BLaER1 treated with 17β-estradiol and CSF1 and Interleukin-3, amounts not matched to agents 10 nM and 100 nM (cell line): Measurements from ENCODE around the gene GNG7.

ENCODE experiments used
- H3K27ac ChIP-seq, 11 experiments: shearing (Covaris generic); formaldehyde crosslinking; 2 replicates each; pipeline ENCODE4 v1.8.1; 2022
- H3K27me3 ChIP-seq, 11 experiments: shearing (Covaris generic); formaldehyde crosslinking; 2 replicates each; pipeline ENCODE4 v1.8.1; 2022
- H3K36me3 ChIP-seq, 11 experiments: shearing (Covaris generic); formaldehyde crosslinking; 2 replicates each; pipeline ENCODE4 v1.8.1; 2022
- H3K4me1 ChIP-seq, 10 experiments: shearing (Covaris generic); formaldehyde crosslinking; 2 replicates each; pipeline ENCODE4 v1.8.1; 2022
- H3K4me2 ChIP-seq, 11 experiments: shearing (Covaris generic); formaldehyde crosslinking; 2 replicates each; pipeline ENCODE4 v1.8.1; 2022
- H3K4me3 ChIP-seq, 10 experiments: shearing (Covaris generic); formaldehyde crosslinking; 2 replicates each; pipeline ENCODE4 v1.8.1; 2022
- H3K9ac ChIP-seq, 11 experiments: shearing (Covaris generic); formaldehyde crosslinking; 2 replicates each; pipeline ENCODE4 v1.8.1; 2022
- H3K9me3 ChIP-seq, 11 experiments: shearing (Covaris generic); formaldehyde crosslinking; replicated peaks in 1 of 11; 2 replicates each; pipeline ENCODE4 v1.8.1; 2022
- H4K20me1 ChIP-seq, 11 experiments: shearing (Covaris generic); formaldehyde crosslinking; 2 replicates each; pipeline ENCODE4 v1.8.1; 2022
- Cebpa-rat ChIP-seq, 11 experiments: shearing (Covaris generic); IDR thresholded peaks; 2 replicates each; pipeline ENCODE4 v1.8.1; 2022

The GNG7 gene

DNA sequence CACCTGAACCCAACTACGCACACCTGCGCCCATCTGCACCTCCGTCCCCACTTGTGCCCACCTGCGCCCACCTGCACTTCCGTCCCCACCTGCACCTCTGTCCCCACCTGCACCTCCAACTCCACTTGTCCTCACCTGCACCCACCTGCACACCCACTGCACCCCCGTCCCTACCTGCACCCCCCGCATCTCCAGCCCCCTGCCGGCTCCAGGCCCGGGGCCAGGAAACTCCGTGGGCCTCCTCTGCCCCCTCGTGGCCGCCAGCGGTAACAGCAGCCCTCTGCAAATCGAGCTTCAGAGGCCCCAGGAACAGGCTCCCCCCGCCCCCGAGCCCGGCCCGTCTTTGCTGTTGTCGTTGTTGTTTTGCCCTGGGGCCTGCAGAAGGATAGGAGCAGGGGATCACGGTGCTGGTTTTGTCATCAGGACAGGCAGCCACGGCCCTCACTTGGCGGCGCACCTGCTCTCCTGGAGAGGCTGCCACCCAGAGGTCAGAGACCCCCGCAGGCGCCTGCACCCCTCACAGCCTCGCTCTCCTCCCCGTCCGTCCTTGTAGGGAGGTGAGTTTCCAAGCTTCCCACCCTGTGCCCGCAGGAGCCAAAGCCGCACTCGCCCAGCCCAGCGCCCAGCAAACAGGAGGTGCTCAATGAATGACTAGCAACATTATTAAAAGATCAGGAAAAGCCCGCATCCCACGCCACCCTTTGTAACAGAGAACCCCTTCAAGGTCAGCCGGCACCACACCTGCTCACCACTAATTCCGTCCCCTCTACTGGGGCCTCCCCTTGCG, 65.4 kb downstream of the GNG7 start:
- H3K9me3 ChIP-seq: peaks cover 0 to under 1% (median 0%) of the 10 kb centered on the region in 11 experiments; a peak in 2 of 22 replicates
- H3K27me3 ChIP-seq: no peaks in the 10 kb centered on the region
- H3K9ac ChIP-seq: peak overlapping the region in 9 of 11 experiments; percentile 25 to 64 (median 44); a peak in 16 of 22 replicates
- TF ChIP-seq Cebpa-rat (IDR thresholded peaks at IDR 0.05): no peak
- H3K36me3 ChIP-seq: peaks cover 0 to 14% (median 3%) of the 10 kb centered on the region in 11 experiments; a peak in 5 of 22 replicates
- H3K4me2 ChIP-seq: peak overlapping the region; percentile 86 to 98 (median 96)
- H3K27ac ChIP-seq: peak overlapping the region in 6 of 11 experiments; percentile 21 to 56 (median 48); a peak in 11 of 22 replicates
- peak overlapping the region in 3 of 10 experiments; percentile 22 to 36 (median 29); a peak in 2 of 20 replicates for H3K4me3 ChIP-seq
- H3K4me1 ChIP-seq: peaks cover 58 to 90% (median 80%) of the 10 kb centered on the region in 10 experiments
- peaks cover 0 to 76% (median 44%) of the 10 kb centered on the region in 11 experiments; a peak in 16 of 22 replicates for H4K20me1 ChIP-seq

DNA sequence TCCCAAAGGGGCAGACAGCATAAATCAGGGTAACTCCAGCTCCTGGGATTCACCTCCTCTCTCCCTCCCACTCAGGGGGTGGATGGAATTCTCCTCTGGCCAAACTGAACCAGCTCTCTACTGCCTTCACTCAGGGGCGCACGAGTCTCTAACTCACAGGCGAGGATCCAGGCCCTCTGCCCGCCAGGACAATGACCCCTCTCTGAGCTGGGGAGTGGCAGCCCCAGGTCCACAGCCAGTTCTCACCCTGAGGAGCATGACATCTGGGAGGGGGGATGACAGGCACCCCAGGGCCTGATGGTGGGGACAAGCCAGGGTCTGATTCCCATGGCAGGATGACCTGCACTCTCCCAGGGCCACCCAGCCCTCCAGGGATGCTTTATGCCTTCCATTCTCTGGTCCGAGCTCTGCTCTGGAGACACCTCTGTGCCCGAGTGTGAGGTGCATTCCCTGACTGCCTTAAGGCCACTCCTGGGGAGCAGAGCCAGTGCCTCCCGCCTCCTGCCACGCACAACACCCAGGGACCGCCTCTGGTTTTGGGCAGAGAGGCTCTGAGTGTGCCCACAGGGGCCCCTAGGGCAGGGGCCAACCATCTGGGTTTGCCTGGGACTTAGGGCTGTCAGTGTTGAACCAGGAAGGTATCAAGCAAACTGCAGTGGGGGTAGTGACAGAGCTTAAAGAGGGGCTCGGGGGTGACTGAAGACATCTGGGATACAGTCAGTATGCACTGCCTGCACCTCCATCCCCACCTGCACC, 66.2 kb downstream of the GNG7 start:
- H3K4me3 ChIP-seq: no peak overlapping the region
- peak overlapping the region in 8 of 11 experiments; percentile 6 to 48 (median 24); a peak in 10 of 22 replicates for H3K27ac ChIP-seq
- no peak for TF ChIP-seq Cebpa-rat (IDR thresholded peaks at IDR 0.05)
- H3K4me2 ChIP-seq: peak overlapping the region; percentile 86 to 98 (median 96)
- peak overlapping the region in 9 of 11 experiments; percentile 1 to 63 (median 40); a peak in 15 of 22 replicates for H3K9ac ChIP-seq
- H3K9me3 ChIP-seq: peaks cover 6 to 8% (median 7%) of the 10 kb centered on the region in 11 experiments
- peaks cover 66 to 83% (median 76%) of the 10 kb centered on the region in 10 experiments for H3K4me1 ChIP-seq
- H3K27me3 ChIP-seq: no peaks in the 10 kb centered on the region
- H3K36me3 ChIP-seq: peaks cover 0 to 19% (median 9%) of the 10 kb centered on the region in 11 experiments; a peak in 13 of 22 replicates
- H4K20me1 ChIP-seq: peaks cover 0 to 68% (median 36%) of the 10 kb centered on the region in 11 experiments; a peak in 13 of 22 replicates

DNA sequence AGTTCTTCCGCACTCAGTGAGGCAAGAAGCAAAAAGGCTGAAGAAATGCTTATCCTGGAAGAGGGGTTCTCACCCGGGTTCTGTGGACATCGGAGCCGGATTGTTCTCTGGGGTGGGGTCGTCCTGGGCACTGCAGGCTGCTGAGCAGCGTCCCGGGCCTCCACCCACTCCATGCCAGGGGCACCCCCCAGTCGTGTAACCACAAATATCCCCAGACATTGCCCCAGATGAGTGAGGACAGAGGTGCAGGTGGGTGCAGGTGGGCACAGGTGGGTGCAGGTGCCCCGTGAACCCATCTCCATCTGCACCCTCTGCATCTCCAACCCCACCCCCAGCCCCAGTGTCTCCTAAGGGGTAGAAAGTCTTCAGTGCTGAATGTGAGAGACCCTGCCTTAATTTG, 67.5 kb downstream of the GNG7 start:
- peaks cover 20 to 22% (median 20%) of the 10 kb centered on the region in 11 experiments for H3K9me3 ChIP-seq
- no peaks in the 10 kb centered on the region for H3K27me3 ChIP-seq
- TF ChIP-seq Cebpa-rat (IDR thresholded peaks at IDR 0.05): 0 out of 22 replicates have a peak, but pooled peaks of 1 of the 11 experiments have one; percentile 1
- peak overlapping the region; percentile 0 to 59 (median 31); a peak in 14 of 20 replicates for H3K4me3 ChIP-seq
- H3K4me1 ChIP-seq: peaks cover 71 to 80% (median 77%) of the 10 kb centered on the region in 10 experiments
- peaks cover 0 to 59% (median 29%) of the 10 kb centered on the region in 11 experiments; a peak in 12 of 22 replicates for H4K20me1 ChIP-seq
- peaks cover 0 to 26% (median 19%) of the 10 kb centered on the region in 11 experiments; a peak in 19 of 22 replicates for H3K36me3 ChIP-seq
- peak overlapping the region; percentile 56 to 93 (median 65); a peak in 20 of 22 replicates for H3K27ac ChIP-seq
- H3K9ac ChIP-seq: peak overlapping the region; percentile 56 to 76 (median 70)
- H3K4me2 ChIP-seq: peak overlapping the region; percentile 86 to 98 (median 96)

DNA sequence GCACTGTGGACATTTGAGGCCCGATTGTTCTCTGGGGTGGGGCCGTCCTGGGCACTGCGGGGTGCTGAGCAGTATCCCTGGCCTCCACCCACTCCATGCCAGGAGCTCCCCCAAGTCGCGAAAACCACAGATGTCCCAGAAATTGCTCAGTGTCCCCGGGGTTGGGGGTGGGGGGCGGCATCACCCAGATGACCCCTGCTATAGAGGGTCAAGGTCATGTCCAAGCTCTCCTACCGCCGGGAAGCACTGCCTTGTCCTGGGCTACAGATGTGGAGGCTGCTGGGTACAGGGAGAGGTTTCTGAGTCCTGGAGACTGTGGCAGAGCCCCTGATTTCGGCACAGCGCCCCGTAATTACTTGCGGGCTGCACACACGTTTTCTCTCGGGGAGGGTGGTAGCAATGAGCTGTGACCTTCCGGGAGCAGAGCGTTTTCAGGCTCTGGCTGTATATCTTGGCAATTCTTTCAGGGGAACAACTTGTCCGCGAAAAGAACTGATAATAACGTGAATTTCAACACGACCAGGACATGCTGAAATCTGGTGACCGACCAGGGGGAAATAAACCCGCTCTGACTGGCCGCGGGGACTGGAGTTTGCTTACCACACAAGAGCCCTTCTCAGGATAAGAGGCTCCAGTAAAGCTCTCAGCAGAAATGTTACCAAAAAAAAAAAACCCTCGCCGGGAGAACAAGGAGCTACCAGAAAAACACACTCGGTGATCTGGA, 68.1 kb downstream of the GNG7 start:
- peak overlapping the region; percentile 56 to 93 (median 65); a peak in 21 of 22 replicates for H3K27ac ChIP-seq
- H4K20me1 ChIP-seq: peaks cover 0 to 59% (median 29%) of the 10 kb centered on the region in 11 experiments; a peak in 12 of 22 replicates
- H3K9me3 ChIP-seq: peaks cover 26 to 27% (median 26%) of the 10 kb centered on the region in 11 experiments
- peak in 3 of 11 experiments; percentile 34 to 74 (median 41); a peak in 4 of 22 replicates for TF ChIP-seq Cebpa-rat (IDR thresholded peaks at IDR 0.05)
- peaks cover 76 to 86% (median 82%) of the 10 kb centered on the region in 10 experiments for H3K4me1 ChIP-seq
- peak overlapping the region; percentile 56 to 76 (median 70) for H3K9ac ChIP-seq
- peak overlapping the region; percentile 0 to 59 (median 31); a peak in 16 of 20 replicates for H3K4me3 ChIP-seq
- peaks cover 0 to 32% (median 20%) of the 10 kb centered on the region in 11 experiments; a peak in 19 of 22 replicates for H3K36me3 ChIP-seq
- no peaks in the 10 kb centered on the region for H3K27me3 ChIP-seq
- peak overlapping the region; percentile 86 to 98 (median 96) for H3K4me2 ChIP-seq

DNA sequence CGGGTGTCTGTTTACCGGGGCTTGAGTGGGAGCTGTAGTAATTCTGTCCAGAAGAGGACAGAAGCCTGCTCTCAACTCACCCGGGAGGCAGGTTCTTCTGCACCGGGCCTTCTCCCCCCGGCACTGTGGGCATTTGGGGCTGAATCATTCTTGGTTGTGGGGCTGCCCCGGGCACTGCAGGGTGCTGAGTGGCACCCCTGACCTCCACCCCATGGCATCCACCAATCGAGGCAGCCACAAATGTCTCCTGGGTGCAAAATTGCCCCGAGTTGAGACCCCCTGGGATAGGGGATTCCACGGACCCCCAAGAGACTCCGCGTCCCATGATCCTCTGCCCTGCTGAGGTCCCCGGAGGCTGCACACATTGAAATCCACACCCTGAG, 68.8 kb downstream of the GNG7 start:
- H3K36me3 ChIP-seq: peaks cover 0 to 39% (median 26%) of the 10 kb centered on the region in 11 experiments; a peak in 19 of 22 replicates
- no peak for TF ChIP-seq Cebpa-rat (IDR thresholded peaks at IDR 0.05)
- H3K4me1 ChIP-seq: peaks cover 76 to 92% (median 82%) of the 10 kb centered on the region in 10 experiments
- peaks cover 0 to 52% (median 29%) of the 10 kb centered on the region in 11 experiments; a peak in 12 of 22 replicates for H4K20me1 ChIP-seq
- H3K9me3 ChIP-seq: peaks cover 32 to 34% (median 33%) of the 10 kb centered on the region in 11 experiments
- H3K27ac ChIP-seq: peak overlapping the region; percentile 56 to 93 (median 65); a peak in 21 of 22 replicates
- peak overlapping the region; percentile 56 to 76 (median 70) for H3K9ac ChIP-seq
- H3K27me3 ChIP-seq: no peaks in the 10 kb centered on the region
- H3K4me3 ChIP-seq: peak overlapping the region in 8 of 10 experiments; percentile 15 to 59 (median 32); a peak in 7 of 20 replicates
- peak overlapping the region; percentile 86 to 98 (median 96) for H3K4me2 ChIP-seq

DNA sequence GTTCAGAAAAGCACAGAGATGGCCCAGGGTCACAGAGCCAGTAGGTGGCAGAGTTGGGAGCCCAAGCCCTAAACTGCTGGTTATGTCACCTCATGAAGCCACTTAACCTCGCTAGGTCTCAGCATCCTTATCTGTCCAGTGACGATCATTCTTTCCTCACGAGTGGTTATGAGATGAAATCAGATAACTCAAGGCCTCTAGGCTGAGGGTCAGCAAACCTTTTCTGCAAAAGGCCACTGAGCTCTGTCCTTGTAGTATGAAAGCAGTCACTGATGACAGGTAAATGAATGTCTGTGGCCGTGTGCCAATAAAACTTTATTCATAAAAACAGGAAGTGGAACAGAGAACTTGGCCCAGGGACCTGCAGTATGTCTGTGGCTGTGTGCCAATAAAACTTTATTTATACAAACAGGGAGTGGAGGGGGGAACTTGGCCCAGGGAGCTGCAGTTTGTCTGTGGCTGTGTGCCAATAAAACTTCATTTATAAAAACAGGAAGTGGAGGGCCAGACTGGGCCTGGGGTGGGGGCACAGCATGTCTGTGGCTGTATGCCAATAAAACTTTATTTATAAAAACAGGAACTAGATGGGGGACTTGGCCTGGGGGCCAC, 71.2 kb downstream of the GNG7 start:
- H3K9me3 ChIP-seq: peaks cover 32 to 43% (median 41%) of the 10 kb centered on the region in 11 experiments
- no peaks in the 10 kb centered on the region for H3K27me3 ChIP-seq
- H3K4me1 ChIP-seq: peaks cover 79 to 99% (median 85%) of the 10 kb centered on the region in 10 experiments
- H4K20me1 ChIP-seq: peaks cover 0 to 37% (median 18%) of the 10 kb centered on the region in 11 experiments; a peak in 11 of 22 replicates
- no peak overlapping the region for H3K9ac ChIP-seq
- peak overlapping the region in 3 of 10 experiments; percentile 0 to 18 (median 7); a peak in 3 of 20 replicates for H3K4me3 ChIP-seq
- TF ChIP-seq Cebpa-rat (IDR thresholded peaks at IDR 0.05): no peak
- peak overlapping the region in 5 of 11 experiments; percentile 1 to 100 (median 28); a peak in 4 of 22 replicates for H3K4me2 ChIP-seq
- peak overlapping the region in 10 of 11 experiments; percentile 71 to 93 (median 80); a peak in 16 of 22 replicates for H3K27ac ChIP-seq
- peaks cover 0 to 42% (median 28%) of the 10 kb centered on the region in 11 experiments; a peak in 19 of 22 replicates for H3K36me3 ChIP-seq
